ENCODE data around the gene GULP1.

DNA sequence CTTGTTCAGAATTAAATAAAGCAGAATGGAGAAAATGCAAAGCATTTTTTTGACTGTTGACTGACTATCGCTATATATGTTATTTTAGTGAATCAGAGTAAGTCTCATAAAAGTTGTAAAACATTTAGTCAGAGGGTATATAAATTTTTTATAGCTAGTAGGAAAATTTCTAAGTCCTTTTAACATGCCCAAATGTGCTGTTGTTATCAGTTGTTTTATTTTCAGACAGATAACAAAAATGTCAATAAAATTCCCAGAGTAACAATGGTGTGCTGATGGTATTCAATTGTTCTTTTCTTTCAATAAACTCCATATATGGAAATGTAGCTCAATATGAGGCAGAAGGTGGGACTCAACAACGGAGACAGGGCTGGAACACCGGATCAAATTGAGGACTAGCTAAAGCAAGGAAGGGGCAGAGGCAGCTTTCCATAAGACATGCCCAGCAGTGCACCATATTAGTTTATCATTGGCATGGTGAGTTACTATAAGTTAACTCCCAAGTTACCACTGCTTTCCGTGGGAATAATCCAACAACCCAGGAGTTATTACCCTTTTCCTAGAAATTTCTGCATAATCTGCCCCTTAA lies 26.6 kb downstream of the GULP1 start:
- TF ChIP-seq, protein P1, sequence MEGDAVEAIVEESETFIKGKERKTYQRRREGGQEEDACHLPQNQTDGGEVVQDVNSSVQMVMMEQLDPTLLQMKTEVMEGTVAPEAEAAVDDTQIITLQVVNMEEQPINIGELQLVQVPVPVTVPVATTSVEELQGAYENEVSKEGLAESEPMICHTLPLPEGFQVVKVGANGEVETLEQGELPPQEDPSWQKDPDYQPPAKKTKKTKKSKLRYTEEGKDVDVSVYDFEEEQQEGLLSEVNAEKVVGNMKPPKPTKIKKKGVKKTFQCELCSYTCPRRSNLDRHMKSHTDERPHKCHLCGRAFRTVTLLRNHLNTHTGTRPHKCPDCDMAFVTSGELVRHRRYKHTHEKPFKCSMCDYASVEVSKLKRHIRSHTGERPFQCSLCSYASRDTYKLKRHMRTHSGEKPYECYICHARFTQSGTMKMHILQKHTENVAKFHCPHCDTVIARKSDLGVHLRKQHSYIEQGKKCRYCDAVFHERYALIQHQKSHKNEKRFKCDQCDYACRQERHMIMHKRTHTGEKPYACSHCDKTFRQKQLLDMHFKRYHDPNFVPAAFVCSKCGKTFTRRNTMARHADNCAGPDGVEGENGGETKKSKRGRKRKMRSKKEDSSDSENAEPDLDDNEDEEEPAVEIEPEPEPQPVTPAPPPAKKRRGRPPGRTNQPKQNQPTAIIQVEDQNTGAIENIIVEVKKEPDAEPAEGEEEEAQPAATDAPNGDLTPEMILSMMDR (CRISPR knock-in tag; IDR thresholded peaks at IDR 0.05), result no peak
- no peak for TF ChIP-seq EED (CRISPR knock-in tag; IDR thresholded peaks at IDR 0.05)
- TF ChIP-seq POLR2A (IDR thresholded peaks at IDR 0.05; ENCODE audit: insufficient read depth in 1 of 2, low read depth in 2 of 2, low read length in 2 of 2), result no peak
- TF ChIP-seq ZFX (CRISPR knock-in tag; IDR thresholded peaks at IDR 0.05; ENCODE audit: low read depth), result no peak
- TF ChIP-seq, protein P2, sequence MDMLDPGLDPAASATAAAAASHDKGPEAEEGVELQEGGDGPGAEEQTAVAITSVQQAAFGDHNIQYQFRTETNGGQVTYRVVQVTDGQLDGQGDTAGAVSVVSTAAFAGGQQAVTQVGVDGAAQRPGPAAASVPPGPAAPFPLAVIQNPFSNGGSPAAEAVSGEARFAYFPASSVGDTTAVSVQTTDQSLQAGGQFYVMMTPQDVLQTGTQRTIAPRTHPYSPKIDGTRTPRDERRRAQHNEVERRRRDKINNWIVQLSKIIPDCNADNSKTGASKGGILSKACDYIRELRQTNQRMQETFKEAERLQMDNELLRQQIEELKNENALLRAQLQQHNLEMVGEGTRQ (IDR thresholded peaks at IDR 0.05; ENCODE audit: low read depth, low read length), result no peak
- TF ChIP-seq, protein P2 (CRISPR knock-in tag; IDR thresholded peaks at IDR 0.05; ENCODE audit: borderline replicate concordance), result no peak
- no peak for TF ChIP-seq JUND (CRISPR knock-in tag; IDR thresholded peaks at IDR 0.05)
- no peak for TF ChIP-seq NFE2L2 (IDR thresholded peaks at IDR 0.05; ENCODE audit: low read length)

Measured in HepG2 (cell line).